Right ventricle myocardium superior (tissue), 1 donor: ENCODE results near the gene CDC14A. TPM values are rescaled to one million over a fixed set of nuclear protein-coding genes. Genes with fewer than 3 reads are reported as not detected.
"Not testable (repeated sequence)": the region's sequence is repeated elsewhere in the genome, so short reads cannot be mapped to it uniquely, and the experiment has no call there.

Experiments used
- ATAC-seq: fragments of 200-7000 bp; cut with Tn5 transposase; one replicate; pipeline ENCODE4 v1.9.1; 2020; ENCODE audit warnings: mild to moderate bottlenecking; ENCODE audit not compliant: poor library complexity
- DNase-seq: peaks from one replicate; pipeline ENCODE4 v3.0.0-alpha.2; 2020
- intact Hi-C: fragments of 100-400 bp; cut with DNase I; formaldehyde crosslinking; loops from one replicate; pipeline ENCODE4 v1.11.2; 2022
- total RNA-seq: library from RNA; stranded (reverse); fragmentation: NEBNext Ultra II Directional; extraction: Animal tissue kit (Norgen Biotek cat#: 25700); gene quantifications from one replicate; pipeline ENCODE4 v1.2.1, GENCODE V29; 2021
- donor health status: DM: no; HTN: yes; CAD: no; lungs with severe emphysema.

The CDC14A gene
- total RNA-seq, 1 donor from 2014 or later, result 3.6 TPM

- intact Hi-C loops, ATAC-seq, DNase-seq: not testable (repeated sequence)
Measured at GRCh38 chr1:100326325-100326670, 26.0 kb upstream of the CDC14A start.

GRCh38 chr1:100328133-100328532 lies 24.2 kb upstream of the CDC14A start:
- intact Hi-C loops, result no loop called here
- ATAC-seq (no peak), DNase-seq (no peak)

- intact Hi-C loops, ATAC-seq, DNase-seq: not testable (repeated sequence)
Measured at GRCh38 chr1:100331146-100331545, 21.2 kb upstream of the CDC14A start.

- DNase-seq (no peak), ATAC-seq (no peak)
- intact Hi-C loops, result no loop called here
Measured at GRCh38 chr1:100332331-100332730, 20.0 kb upstream of the CDC14A start.

DNA sequence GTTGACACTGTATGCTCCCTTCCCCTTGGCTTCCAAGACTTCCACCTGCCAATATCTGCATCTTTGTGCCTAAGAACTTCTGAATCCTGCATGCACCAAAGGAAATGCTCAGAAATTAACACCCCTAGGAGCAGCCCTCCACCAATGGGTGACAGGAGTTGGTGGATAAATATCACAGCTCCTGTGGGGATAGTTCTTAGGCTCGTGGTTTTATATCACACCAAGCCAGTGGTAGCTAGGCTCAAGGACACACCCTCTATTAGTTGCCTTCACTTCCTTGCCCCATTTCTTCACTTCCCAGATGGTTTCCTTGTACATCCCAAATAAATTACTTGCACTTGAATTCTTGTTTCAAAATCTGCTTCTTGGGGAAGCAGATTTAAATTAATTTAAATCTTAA lies 16.9 kb upstream of the CDC14A start:
- DNase-seq, result no peak
- ATAC-seq, result no peak
- intact Hi-C loops, result no loop called here

- ATAC-seq, DNase-seq, intact Hi-C loops: not testable (repeated sequence)
Measured at GRCh38 chr1:100337878-100338277, 14.4 kb upstream of the CDC14A start.

DNA sequence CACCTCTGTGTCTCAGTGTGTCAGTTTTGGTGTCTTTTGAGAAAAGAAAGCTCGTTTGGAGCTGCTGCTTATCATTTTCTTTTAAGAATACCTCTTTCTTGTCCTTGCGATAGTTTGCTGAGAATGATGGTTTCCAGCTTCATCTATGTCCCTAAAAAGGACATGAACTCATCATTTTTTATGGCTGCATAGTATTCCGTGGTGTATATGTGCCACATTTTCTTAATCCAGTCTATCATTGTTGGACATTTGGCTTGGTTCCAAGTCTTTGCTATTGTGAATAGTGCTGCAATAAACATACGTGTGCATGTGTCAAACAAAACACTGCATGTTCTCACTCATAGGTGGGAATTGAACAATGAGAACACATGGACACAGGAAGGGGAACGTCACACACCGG lies 12.6 kb upstream of the CDC14A start:
- ATAC-seq, intact Hi-C loops: not testable (repeated sequence)

GRCh38 chr1:100340494-100340893 lies 11.8 kb upstream of the CDC14A start:
- intact Hi-C loops, result no loop called here
- ATAC-seq (no peak), DNase-seq (no peak)

More for the DNA sequence above, 12.6 kb upstream of the CDC14A start:
- DNase-seq, result not testable (repeated sequence)

- ATAC-seq (no peak), DNase-seq (no peak)
- intact Hi-C loops, result no loop called here
Measured at GRCh38 chr1:100342348-100342747, 10.0 kb upstream of the CDC14A start.

DNA sequence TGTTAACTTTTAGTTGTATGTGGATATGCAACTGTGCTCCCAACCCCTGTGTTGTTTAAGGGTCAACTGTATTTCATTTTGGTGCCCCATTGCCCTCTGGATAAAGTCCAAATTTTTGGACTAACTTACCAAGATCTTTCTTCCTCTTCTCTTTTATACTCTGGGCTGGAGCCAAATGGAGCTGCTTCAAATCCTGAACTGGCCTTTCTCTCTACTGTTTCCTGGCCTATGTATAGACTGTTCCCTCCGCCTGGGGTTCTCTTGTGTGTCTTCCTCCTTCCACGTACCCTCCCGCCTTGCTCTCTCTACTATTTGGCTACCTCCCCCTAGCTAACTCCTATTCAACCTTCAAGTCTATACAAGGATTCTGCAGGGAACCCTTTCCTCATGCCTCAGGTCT lies 8.4 kb upstream of the CDC14A start:
- intact Hi-C loops, result no loop called here
- ATAC-seq, result peak; percentile 34
- no peak for DNase-seq

- no peak for ATAC-seq
- no peak for DNase-seq
- intact Hi-C loops, result no loop called here
Measured at GRCh38 chr1:100344774-100345173, 7.5 kb upstream of the CDC14A start.

DNA sequence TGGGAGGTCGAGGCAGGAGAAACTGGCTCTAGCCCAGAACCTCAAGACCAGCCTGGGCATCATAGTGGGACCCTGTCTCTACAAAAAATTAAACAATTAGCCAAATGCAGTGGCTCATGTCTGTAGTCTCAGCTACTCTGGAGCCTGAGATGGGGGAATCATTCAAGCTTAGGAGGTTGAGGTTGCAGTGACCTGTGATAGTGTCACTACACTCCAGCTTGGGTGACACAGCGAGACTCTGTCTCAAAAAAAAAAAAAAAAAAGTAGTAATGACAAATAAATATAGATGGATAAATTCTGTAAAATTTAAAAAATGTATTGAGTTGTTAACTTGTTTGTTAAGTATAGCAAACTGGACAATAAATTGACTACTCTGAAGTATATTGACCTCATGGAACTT lies 5.9 kb upstream of the CDC14A start:
- intact Hi-C loops, result no loop called here
- no peak for ATAC-seq
- no peak for DNase-seq

DNA sequence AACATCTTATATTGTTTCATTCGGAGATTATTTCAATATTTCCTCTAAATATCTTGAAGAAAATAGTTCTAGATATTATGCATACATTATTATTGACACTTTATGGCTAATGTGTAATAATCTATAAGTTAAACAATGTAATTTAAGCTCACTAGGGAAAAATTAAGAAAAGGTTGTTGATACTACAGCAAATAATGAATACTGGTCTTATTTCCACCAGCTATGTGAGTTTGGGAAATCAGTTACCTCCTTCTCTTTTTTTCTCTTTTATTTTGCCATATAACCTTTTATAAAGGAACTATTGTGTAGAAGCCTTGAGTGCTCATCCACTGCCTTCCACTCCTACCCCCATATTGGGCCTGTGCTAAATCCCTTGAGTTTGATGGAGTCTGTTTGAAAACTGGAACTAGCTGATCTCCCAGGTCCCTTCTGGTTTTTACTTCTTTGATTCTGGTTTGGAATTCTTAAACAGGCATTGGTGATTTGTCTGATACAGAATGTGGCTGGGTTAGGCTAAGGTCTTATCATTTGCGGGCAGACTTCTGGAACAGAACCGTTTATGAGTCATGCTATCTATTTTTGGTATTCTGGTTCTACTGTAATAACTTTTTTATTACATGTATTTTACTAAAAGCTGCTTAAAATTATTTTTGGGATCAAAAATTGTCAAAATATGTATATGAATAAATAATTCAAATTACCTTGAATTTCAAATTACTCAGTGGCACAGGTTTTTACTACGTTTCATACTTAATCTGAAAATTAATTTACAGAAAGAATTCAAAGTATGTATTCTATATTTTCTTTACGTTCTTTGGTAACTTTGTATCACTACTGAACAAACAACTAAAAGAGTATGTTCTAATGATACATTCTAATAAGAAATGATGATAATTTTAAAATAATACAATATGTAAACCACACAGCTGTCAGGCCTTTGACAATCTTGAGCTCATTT lies 5.0 kb upstream of the CDC14A start:
- ATAC-seq (no peak), DNase-seq (no peak)
- intact Hi-C loops, result no loop called here

DNA sequence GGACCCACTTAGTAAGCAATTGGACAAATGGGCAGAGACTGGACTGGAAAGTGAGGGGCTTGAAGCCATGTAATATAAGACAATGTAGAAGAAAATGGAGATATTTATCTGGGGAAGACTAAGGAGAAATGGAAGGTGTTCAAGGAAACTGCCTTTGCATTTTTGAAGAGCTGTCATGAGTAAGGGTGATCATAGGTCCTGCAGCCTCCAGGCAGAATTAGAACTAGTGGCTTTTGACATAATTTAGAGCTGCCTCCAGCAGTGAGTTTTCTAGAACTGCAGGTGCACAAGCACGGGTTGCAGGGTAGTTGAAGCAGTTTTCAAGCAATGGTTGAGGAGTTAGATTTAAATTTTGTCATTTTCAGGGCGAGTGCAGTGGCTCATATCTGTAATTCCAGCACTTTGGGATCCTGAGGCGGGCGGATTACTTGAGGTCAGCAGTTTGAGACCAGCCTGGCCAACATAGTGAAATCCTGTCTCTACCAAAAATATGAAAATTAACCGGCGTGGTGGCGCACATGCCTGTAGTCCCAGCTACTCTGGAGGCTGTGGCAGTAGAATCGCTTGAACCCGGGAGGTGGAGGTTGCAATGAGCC lies 3.7 kb upstream of the CDC14A start:
- no peak for DNase-seq
- no peak for ATAC-seq
- intact Hi-C loops, result no loop called here

DNA sequence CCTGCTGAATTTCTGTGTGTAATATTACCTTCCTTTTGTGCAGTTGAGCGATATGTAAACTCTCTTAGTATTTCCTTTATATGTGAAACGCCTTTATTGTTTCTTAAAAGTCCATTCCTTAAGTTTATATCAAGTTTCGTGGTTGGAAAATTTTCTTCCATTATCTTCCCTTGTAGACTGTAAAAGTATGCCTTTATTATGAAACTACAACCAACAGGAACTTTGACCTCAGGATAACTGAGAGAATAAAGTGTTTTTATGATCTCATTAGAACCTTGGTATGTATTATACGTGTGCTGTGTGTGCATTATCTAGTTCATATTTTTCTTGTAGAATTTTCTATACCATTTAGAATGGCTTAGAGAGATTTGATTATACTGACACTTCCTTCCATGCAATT lies 3.1 kb upstream of the CDC14A start:
- no peak for ATAC-seq
- intact Hi-C loops, result no loop called here

GRCh38 chr1:100350787-100351094 lies 1.6 kb upstream of the CDC14A start:
- intact Hi-C loops, result loop anchor here (5.0 to 10.0 kb wide), 2 partner anchors 73 to 104 kb away; no protein-coding TSS in a partner anchor
- ATAC-seq (no peak), DNase-seq (no peak)

More for the DNA sequence above, 3.1 kb upstream of the CDC14A start:
- DNase-seq, result no peak

DNA sequence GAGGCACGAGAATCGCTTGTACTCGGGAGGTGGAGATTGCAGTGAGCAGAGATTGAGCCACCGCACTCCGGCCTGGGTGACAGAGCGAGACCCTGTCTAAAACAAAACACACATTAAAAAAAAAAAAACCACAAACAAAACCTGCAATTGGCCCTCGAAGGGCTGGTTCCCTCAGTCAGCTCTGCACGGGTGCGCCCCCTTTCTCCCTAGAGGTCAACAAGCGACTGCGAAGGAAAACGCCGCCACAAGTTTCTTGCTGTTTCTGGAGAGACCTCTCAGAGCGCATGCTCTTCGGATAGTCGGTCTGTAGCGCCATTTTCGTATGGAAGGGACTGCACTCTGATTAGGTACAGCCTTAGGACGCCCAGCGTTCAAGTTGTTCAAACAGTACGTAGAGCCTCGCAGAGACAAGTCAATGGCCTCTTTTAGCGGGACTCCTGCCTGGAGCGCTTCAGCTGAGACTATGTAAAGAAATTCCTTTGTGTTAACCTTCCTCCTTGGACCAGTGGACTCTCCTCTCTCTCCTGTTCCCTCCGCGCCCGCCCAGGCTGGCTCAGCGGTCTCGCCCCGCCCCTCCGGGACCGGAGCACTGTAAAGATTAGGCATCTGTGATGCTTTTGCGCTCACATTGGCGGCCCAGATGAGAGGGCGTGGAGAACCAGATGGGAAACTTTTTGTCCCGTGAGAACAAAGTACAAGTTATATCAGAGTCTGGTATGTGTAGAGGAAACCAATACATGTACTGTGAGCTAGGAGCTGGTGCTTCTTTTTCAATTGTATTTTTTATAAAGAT lies 1.0 kb upstream of the CDC14A start:
- intact Hi-C loops, result loop anchor here (5.0 to 10.0 kb wide), 2 partner anchors 74 to 104 kb away; no protein-coding TSS in a partner anchor
- DNase-seq, result peak; percentile 93
- peak; percentile 82 for ATAC-seq

- ATAC-seq (peak; percentile 14), DNase-seq (peak; percentile 56)
- intact Hi-C loops, result loop anchor here (5.0 to 10.0 kb wide), 2 partner anchors 76 to 102 kb away; no protein-coding TSS in a partner anchor
Measured at GRCh38 chr1:100353071-100353801, 930 bp downstream of the CDC14A start.
